BLaER1 treated with 17β-estradiol and CSF1 and Interleukin-3, amounts not matched to agents 10 nM and 100 nM (cell line): Measurements from ENCODE around the gene PROSER3.

Experiments
- H3K27ac ChIP-seq, 11 experiments: shearing (Covaris generic); formaldehyde crosslinking; 2 replicates each; pipeline ENCODE4 v1.8.1; 2022
- H3K27me3 ChIP-seq, 11 experiments: shearing (Covaris generic); formaldehyde crosslinking; 2 replicates each; pipeline ENCODE4 v1.8.1; 2022
- H3K36me3 ChIP-seq, 11 experiments: shearing (Covaris generic); formaldehyde crosslinking; 2 replicates each; pipeline ENCODE4 v1.8.1; 2022
- H3K4me1 ChIP-seq, 10 experiments: shearing (Covaris generic); formaldehyde crosslinking; 2 replicates each; pipeline ENCODE4 v1.8.1; 2022
- H3K4me2 ChIP-seq, 11 experiments: shearing (Covaris generic); formaldehyde crosslinking; 2 replicates each; pipeline ENCODE4 v1.8.1; 2022
- H3K4me3 ChIP-seq, 10 experiments: shearing (Covaris generic); formaldehyde crosslinking; 2 replicates each; pipeline ENCODE4 v1.8.1; 2022
- H3K9ac ChIP-seq, 11 experiments: shearing (Covaris generic); formaldehyde crosslinking; 2 replicates each; pipeline ENCODE4 v1.8.1; 2022
- H3K9me3 ChIP-seq, 11 experiments: shearing (Covaris generic); formaldehyde crosslinking; replicated peaks in 1 of 11; 2 replicates each; pipeline ENCODE4 v1.8.1; 2022
- H4K20me1 ChIP-seq, 11 experiments: shearing (Covaris generic); formaldehyde crosslinking; 2 replicates each; pipeline ENCODE4 v1.8.1; 2022
- Cebpa-rat ChIP-seq, 11 experiments: shearing (Covaris generic); IDR thresholded peaks; 2 replicates each; pipeline ENCODE4 v1.8.1; 2022

Gene PROSER3

DNA sequence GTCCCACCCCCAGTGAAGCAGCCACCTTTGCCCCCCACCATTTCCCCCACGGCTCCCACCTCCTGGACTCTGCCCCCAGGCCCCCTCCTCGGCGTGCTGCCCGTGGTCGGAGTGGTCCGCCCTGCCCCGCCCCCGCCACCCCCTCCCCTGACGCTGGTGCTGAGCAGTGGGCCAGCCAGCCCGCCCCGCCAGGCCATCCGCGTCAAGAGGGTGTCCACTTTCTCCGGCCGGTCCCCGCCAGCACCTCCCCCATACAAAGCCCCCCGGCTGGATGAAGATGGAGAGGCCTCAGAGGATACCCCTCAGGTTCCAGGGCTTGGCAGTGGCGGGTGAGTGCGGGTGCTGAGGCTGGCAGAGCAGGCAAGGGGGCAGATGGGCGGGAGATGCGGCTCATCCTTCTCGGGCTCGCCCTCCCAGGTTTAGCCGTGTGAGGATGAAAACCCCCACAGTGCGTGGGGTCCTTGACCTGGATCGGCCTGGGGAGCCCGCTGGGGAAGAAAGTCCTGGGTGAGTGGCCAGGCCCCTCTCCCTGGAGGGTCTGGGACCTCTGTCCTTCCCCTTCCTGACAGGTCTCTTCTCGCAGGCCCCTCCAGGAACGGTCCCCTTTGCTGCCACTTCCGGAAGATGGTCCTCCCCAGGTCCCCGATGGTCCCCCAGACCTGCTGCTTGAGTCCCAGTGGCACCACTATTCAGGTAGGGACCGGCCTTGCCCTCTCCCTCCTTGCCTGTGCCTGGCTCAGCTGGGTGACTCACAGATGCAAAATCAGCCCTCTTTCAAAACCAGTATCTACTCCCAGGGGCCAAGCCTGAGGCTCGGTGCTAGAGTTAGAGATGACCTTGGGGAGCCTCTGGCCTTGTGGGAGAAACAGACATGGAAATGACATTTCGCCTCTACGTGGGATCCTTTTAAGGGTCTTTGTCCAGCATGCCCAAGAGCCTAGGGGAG, 24.5 kb upstream of the PROSER3 start:
- Histone ChIP-seq H3K9me3 (no peaks in the 10 kb centered on the region), H3K27me3 (no peaks in the 10 kb centered on the region), H3K27ac (peak overlapping the region in 2 of 11 experiments; percentile 1 to 20; a peak in 1 of 22 replicates), H3K4me1 (peaks cover 9 to 35% (median 22%) of the 10 kb centered on the region in 10 experiments; a peak in 18 of 20 replicates), H3K36me3 (peaks cover 96 to 99% (median 98%) of the 10 kb centered on the region in 11 experiments), H3K4me2 (no peak overlapping the region), H3K9ac (peak overlapping the region in 7 of 11 experiments; percentile 4 to 33 (median 22); a peak in 6 of 22 replicates), H3K4me3 (no peak overlapping the region), H4K20me1 (peaks cover 48 to 98% (median 94%) of the 10 kb centered on the region in 11 experiments)
- no peak for TF ChIP-seq Cebpa-rat (IDR thresholded peaks at IDR 0.05)

DNA sequence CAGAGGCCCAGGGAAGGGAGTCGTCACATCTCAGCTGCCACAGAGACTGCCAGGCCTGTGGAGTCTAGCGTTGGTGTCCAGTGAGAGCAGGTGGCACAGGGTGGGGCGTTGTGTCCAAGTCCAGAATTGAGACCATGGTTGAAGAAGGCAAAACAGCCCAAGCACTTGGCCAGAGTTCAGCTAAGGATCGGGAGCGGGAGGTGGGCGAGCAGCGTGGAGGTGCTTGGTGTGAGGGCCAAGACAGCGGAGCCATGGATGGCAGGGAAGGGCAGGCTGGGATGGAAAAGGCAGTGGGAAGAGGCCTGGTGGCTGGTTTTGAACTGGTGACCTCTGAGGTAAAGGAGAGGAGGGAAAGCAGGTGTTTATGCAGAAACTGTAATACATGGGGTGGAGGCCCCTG, 23.7 kb upstream of the PROSER3 start:
- no peaks in the 10 kb centered on the region for H3K9me3 ChIP-seq
- H3K27me3 ChIP-seq = no peaks in the 10 kb centered on the region
- H3K36me3 ChIP-seq = peaks cover 93 to 99% (median 98%) of the 10 kb centered on the region in 11 experiments
- no peak overlapping the region for H3K27ac ChIP-seq
- H3K4me2 ChIP-seq = no peak overlapping the region
- H3K4me3 ChIP-seq = no peak overlapping the region
- H4K20me1 ChIP-seq = peaks cover 52 to 98% (median 94%) of the 10 kb centered on the region in 11 experiments
- TF ChIP-seq Cebpa-rat (IDR thresholded peaks at IDR 0.05) = no peak
- peak overlapping the region in 6 of 11 experiments; percentile 4 to 33 (median 26); a peak in 6 of 22 replicates for H3K9ac ChIP-seq
- peaks cover 14 to 41% (median 25%) of the 10 kb centered on the region in 10 experiments for H3K4me1 ChIP-seq

DNA sequence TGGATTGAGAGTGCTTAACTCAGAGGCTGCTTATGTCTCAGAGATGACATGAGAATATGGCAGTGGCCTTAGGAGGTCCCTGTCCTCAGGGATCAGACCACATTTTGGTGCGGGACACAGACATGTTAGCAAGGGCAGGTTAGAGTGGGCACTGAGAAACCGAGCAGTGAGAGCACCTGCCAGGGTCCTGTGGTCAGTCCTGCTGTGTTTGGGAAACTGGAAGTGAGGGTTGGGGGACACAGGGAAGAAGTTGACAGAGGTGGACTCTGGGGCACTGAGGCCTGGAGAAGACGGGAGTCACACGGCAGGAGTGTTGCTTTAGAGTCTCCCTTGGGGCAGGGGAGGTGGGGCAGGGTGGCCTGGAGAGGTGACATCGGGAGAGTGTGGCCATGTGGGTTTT, 23.1 kb upstream of the PROSER3 start:
- H3K4me2 ChIP-seq = no peak overlapping the region
- no peak for TF ChIP-seq Cebpa-rat (IDR thresholded peaks at IDR 0.05)
- H3K4me1 ChIP-seq = peaks cover 20 to 47% (median 31%) of the 10 kb centered on the region in 10 experiments
- H3K9me3 ChIP-seq = no peaks in the 10 kb centered on the region
- H3K36me3 ChIP-seq = peaks cover 87 to 98% (median 97%) of the 10 kb centered on the region in 11 experiments
- H4K20me1 ChIP-seq = peaks cover 52 to 98% (median 94%) of the 10 kb centered on the region in 11 experiments
- peak overlapping the region in 3 of 11 experiments; percentile 13 to 27 (median 27); a peak in 3 of 22 replicates for H3K9ac ChIP-seq
- H3K27me3 ChIP-seq = no peaks in the 10 kb centered on the region
- H3K4me3 ChIP-seq = no peak overlapping the region
- H3K27ac ChIP-seq = no peak overlapping the region

DNA sequence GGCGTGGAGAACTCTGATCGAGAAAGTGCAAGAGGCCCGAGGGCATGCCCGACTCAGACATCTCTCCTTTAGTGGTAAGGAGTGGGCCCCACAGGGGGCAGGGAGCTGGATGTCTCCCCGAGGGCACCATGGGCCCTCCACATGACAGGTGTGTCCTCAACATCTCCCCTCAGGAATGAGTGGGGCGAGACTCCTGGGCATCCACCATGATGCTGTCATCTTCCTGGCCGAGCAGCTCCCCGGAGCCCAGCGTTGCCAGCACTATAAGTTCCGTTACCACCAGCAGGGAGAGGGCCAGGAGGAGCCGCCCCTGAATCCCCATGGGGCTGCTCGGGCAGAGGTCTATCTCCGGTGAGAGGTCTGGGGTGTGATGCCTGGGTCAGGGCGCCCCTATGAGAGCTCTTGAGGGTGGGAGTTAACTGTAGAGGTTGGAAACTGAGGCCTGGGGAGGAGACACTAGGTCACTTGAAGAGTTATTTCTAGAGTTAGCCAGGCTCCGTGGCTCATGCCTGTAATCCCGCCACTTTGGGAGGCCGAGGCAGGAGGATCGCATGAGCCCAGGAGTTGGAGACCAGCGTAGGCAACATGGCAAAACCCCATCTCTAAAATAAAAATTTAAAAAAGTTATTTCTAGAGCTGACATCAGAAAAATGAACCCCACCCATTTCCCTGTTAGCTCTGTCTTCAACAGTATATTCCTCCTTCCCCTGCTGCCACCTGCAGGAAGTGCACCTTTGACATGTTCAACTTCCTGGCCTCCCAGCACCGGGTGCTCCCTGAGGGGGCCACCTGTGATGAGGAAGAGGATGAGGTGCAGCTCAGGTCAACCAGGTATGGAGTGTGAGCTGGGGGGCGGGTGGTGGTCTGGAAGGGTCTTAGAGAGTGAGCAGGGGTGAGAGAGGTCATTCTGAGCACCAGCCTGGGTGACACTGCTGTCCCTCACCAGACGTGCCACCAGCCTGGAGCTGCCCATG, 20.8 kb upstream of the PROSER3 start:
- Histone ChIP-seq H3K36me3 (peaks cover 64 to 77% (median 74%) of the 10 kb centered on the region in 11 experiments), H3K4me3 (no peak overlapping the region), H3K9me3 (no peaks in the 10 kb centered on the region), H4K20me1 (peaks cover 42 to 79% (median 73%) of the 10 kb centered on the region in 11 experiments), H3K4me2 (peak overlapping the region in 9 of 11 experiments; percentile 4 to 51 (median 31); a peak in 17 of 22 replicates), H3K4me1 (peaks cover 28 to 65% (median 46%) of the 10 kb centered on the region in 10 experiments), H3K27me3 (no peaks in the 10 kb centered on the region), H3K9ac (peak overlapping the region in 9 of 11 experiments; percentile 15 to 50 (median 35); a peak in 12 of 22 replicates), H3K27ac (peak overlapping the region in 6 of 11 experiments; percentile 4 to 46 (median 20); a peak in 9 of 22 replicates)
- no peak for TF ChIP-seq Cebpa-rat (IDR thresholded peaks at IDR 0.05)

DNA sequence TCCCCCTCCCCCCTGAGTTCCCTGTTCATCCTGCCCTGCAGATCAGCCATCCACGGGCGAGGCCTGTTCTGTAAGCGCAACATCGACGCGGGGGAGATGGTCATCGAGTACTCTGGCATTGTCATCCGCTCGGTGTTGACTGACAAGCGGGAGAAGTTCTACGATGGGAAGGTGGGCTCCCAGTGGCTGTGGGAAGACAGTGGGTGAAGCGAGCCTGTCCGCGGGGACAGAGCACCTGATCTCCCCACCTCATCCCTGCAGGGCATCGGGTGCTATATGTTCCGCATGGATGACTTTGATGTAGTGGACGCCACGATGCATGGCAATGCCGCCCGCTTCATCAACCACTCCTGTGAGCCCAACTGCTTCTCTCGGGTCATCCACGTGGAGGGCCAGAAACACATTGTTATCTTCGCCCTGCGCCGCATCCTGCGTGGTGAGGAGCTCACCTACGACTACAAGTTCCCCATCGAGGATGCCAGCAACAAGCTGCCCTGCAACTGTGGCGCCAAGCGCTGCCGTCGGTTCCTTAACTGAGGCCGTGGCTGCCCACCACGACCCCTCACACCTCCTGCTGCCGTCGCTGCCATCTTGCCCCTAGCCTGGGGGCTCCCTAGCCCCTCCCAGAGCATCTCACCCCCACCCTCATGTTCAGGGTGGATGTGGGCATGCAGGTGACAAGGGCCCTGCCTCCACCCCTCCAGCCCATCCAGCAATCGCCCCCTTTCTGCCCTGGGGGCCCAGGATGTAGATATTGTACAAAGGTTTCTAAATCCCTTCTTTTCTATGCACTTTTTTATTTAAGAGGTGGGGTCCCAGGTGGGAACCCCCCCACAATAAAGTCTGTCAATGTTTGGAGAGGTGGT, 19.7 kb upstream of the PROSER3 start:
- peak overlapping the region in 1 of 11 experiments; percentile 29; a peak in 1 of 22 replicates for H3K9ac ChIP-seq
- TF ChIP-seq Cebpa-rat (IDR thresholded peaks at IDR 0.05) = no peak
- peaks cover 55 to 68% (median 66%) of the 10 kb centered on the region in 11 experiments for H3K36me3 ChIP-seq

DNA sequence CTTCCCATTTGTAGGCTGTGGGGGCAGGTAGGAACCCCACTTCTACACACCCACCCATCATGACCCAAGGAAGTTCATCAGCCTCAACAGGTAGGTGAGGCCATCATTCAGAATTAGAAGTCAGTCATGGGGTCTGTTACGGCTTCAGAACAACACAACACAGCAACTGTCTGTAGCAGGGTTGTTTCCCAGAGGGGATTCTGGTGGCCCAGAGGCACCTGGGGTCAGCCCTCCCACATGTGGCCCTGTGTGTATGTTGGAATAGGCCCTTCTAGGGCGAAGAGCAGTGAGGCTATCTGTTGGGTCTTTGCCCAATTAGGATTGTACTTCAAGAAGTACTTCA, 19.1 kb upstream of the PROSER3 start:
- Histone ChIP-seq H3K4me1 (peaks cover 42 to 77% (median 62%) of the 10 kb centered on the region in 10 experiments), H3K27ac (peak overlapping the region in 3 of 11 experiments; percentile 83 to 92 (median 90); a peak in 4 of 22 replicates), H3K36me3 (peaks cover 49 to 68% (median 59%) of the 10 kb centered on the region in 11 experiments), H4K20me1 (peaks cover 36 to 65% (median 63%) of the 10 kb centered on the region in 11 experiments), H3K9me3 (peaks cover 0 to 2% (median 0%) of the 10 kb centered on the region in 11 experiments; a peak in 1 of 22 replicates), H3K4me3 (no peak overlapping the region; a peak in 2 of 20 replicates), H3K9ac (peak overlapping the region in 4 of 11 experiments; percentile 19 to 85 (median 76); a peak in 4 of 22 replicates), H3K4me2 (peak overlapping the region in 6 of 11 experiments; percentile 96 to 100 (median 98); a peak in 7 of 22 replicates), H3K27me3 (no peaks in the 10 kb centered on the region)
- TF ChIP-seq Cebpa-rat (IDR thresholded peaks at IDR 0.05) = no peak

More for the DNA sequence above, 19.7 kb upstream of the PROSER3 start:
- no peak overlapping the region for H3K27ac ChIP-seq
- no peak overlapping the region for H3K4me3 ChIP-seq
- no peaks in the 10 kb centered on the region for H3K27me3 ChIP-seq
- H3K4me1 ChIP-seq = peaks cover 36 to 76% (median 56%) of the 10 kb centered on the region in 10 experiments
- peaks cover 36 to 71% (median 67%) of the 10 kb centered on the region in 11 experiments for H4K20me1 ChIP-seq
- no peaks in the 10 kb centered on the region for H3K9me3 ChIP-seq
- H3K4me2 ChIP-seq = peak overlapping the region in 2 of 11 experiments; percentile 98 to 100; a peak in 1 of 22 replicates

DNA sequence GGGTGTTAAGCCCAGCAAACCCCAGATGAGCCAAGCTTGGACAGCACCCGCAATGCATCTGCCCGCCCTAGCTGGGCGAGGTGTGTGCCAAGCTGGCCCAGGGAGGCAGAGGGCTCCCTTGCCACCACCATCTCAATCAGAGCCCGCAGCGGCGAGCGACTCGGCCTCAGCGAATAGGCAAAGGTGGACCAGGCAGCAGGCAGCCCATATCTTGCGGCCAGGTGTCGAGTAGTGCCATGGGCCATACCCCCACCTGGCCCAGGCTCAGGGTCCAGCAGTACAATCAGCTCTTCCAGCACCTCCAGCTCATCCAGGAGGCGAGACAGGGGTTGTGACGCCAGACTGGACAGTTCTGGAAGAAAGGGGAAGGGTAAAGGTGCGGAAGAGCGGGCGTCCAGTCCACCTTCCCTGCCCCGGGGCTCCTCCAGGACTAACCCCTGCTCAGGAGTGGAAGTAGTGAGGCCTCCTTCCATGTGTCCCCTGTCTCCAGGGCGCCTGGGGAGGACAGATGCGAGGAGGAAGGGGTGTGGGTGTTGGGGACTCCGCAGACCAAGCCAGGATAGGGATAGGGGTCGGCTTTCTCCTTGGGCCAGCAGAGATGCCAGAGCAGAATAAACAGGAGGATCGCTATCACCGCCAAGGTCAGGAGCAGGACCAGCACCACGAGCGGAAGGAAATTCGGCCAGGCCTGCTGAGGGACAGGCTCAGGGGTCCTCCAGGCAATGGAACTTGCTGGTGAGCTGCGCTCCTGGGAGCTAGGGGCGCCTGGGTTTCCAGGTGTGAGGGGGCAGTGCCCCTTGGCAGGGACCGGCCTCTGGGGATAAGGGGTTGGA, 18.5 kb upstream of the PROSER3 start:
- Histone ChIP-seq H4K20me1 (peaks cover 35 to 59% (median 57%) of the 10 kb centered on the region in 11 experiments), H3K9me3 (peaks cover 0 to 6% (median 0%) of the 10 kb centered on the region in 11 experiments; a peak in 2 of 22 replicates), H3K27ac (peak overlapping the region in 10 of 11 experiments; percentile 57 to 96 (median 86); a peak in 21 of 22 replicates), H3K4me3 (peak overlapping the region; percentile 62 to 76 (median 66)), H3K27me3 (no peaks in the 10 kb centered on the region), H3K4me2 (peak overlapping the region; percentile 90 to 100 (median 98)), H3K4me1 (peaks cover 48 to 81% (median 68%) of the 10 kb centered on the region in 10 experiments), H3K36me3 (peaks cover 43 to 67% (median 53%) of the 10 kb centered on the region in 11 experiments), H3K9ac (peak overlapping the region; percentile 73 to 85 (median 82))
- no peak for TF ChIP-seq Cebpa-rat (IDR thresholded peaks at IDR 0.05)
